Activated T-helper 17 cell treated with anti-CD3 and anti-CD28 coated beads, Interleukin-2, amount 50 U/mL, for 72 hours (primary cell): Measurements from ENCODE around the gene LDAF1. TPM values are rescaled to one million over a fixed set of nuclear protein-coding genes. Genes with fewer than 3 reads are reported as not detected.
A peak's percentile ranks its signal among the peaks of the same experiment; 100 is the strongest.
"Not testable (repeated sequence)": the region's sequence is repeated elsewhere in the genome, so short reads cannot be mapped to it uniquely, and the experiment has no call there.

Experiments used
- ATAC-seq: fragments of 150-1000 bp; cut with Tn5 transposase; replicated peaks from 2 replicates; pipeline ENCODE4 v1.10.0; 2021; ENCODE audit warnings: mild to moderate bottlenecking, moderate library complexity
- H3K27ac Mint-ChIP-seq: one replicate; pipeline ENCODE4 v1.8.0; 2022; ENCODE audit warnings: mixed read lengths
- H3K27me3 Mint-ChIP-seq: one replicate; pipeline ENCODE4 v1.8.0; 2022; ENCODE audit warnings: mixed read lengths
- H3K36me3 Mint-ChIP-seq: one replicate; pipeline ENCODE4 v1.8.0; 2022; ENCODE audit warnings: low read depth, mild to moderate bottlenecking, mixed read lengths
- H3K4me1 Mint-ChIP-seq: one replicate; pipeline ENCODE4 v1.8.0; 2022; ENCODE audit warnings: mixed read lengths
- H3K4me3 Mint-ChIP-seq: one replicate; pipeline ENCODE4 v1.8.0; 2022; ENCODE audit warnings: mild to moderate bottlenecking, mixed read lengths
- H3K9me3 Mint-ChIP-seq: one replicate; pipeline ENCODE4 v1.8.0; 2022; ENCODE audit warnings: mixed read lengths
- total RNA-seq, 2 donors: library from RNA; stranded (reverse); gene quantifications; one replicate each; pipeline ENCODE4 v1.2.3, GENCODE V29; 2022

Gene LDAF1
- total RNA-seq, 2 donors from 2014 or later, result 13.3 to 15.8 TPM

DNA sequence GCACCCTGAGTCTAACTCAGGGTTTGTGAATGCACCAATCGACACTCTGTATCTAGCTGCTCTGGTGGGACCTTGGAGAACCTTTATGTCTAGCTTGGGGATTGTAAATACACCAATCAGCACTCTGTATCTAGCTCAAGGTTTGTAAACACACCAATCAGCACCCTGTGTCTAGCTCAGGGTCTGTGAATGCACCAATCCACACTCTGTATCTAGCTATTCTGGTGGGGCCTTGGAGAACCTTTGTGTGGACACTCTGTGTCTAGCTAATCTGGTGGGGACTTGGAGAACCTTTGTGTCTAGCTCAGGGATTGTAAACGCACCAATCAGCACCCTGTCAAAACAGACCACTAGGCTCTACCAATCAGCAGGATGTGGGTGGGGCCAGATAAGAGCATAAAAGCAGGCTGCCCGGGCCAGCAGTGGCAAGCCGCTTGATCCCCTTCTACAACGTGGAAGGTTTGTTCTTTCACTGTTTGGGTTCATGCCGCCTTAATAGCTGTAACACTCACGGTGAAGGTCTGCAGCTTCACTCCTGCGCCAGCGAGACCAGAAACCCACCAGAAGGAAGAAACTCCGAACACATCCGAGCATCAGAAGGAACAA lies 5.2 kb upstream of the LDAF1 start:
- not testable (repeated sequence) for H3K4me1 Mint-ChIP-seq, H3K27ac Mint-ChIP-seq, H3K9me3 Mint-ChIP-seq, H3K36me3 Mint-ChIP-seq, ATAC-seq, H3K4me3 Mint-ChIP-seq, H3K27me3 Mint-ChIP-seq

DNA sequence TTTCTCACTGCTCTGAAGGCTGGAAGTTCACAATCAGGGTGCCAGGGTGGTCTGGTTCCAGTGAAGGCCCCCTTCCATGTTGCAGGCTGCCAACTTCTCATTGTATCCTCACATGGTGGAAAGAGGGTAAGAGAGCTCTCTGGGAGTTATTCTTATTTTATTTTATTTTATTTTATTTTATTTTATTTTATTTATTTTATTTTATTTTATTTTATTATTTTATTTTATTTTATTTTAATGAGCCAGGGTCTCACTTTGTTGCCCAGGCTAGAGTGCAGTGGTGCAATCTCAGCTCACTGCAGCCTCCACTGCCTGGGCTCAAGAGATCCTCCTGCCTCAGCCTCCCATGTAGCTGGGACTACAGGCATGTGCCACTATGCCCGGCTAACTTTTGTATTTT lies 2.5 kb upstream of the LDAF1 start:
- H3K4me3 Mint-ChIP-seq, ATAC-seq, H3K27ac Mint-ChIP-seq, H3K27me3 Mint-ChIP-seq, H3K9me3 Mint-ChIP-seq, H3K36me3 Mint-ChIP-seq, H3K4me1 Mint-ChIP-seq: not testable (repeated sequence)

DNA sequence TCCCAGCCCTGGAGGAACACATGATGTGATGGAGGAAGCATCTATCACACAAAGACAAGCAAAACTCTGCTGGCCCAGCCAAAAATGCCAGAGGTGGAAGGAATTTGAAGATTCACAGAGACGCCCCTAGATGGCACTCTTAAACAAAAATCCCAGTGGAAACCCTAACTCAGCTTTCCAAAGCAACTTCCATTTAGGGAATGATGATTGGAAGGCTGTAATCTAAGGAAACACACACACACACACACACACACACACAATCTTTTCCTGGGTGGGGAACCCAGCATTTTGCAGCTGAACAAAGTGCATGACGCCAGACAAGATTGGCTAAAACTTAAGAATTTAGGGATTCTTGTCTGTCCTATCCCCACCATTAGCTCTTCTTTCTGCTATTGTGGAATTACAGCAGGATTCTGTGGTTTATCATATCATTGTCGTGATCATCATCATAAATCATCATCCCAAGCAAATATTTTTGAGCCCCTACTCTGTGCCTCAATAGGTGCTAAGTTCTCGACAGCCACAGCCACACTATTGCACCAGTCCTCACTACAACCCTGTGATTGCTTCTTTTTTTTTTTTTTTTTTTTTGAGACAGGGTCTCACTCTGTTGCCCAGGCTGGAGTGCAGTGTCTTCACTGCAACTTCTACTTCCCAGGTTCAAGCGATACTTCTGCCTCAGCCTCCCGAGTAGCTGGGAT lies 1.6 kb upstream of the LDAF1 start:
- H3K27me3 Mint-ChIP-seq, result no peaks in the 10 kb centered on the region
- no peak for ATAC-seq
- no peak overlapping the region for H3K27ac Mint-ChIP-seq
- peaks cover 6% of the 10 kb centered on the region for H3K4me1 Mint-ChIP-seq
- H3K9me3 Mint-ChIP-seq, result no peaks in the 10 kb centered on the region
- H3K36me3 Mint-ChIP-seq, result peaks cover 11% of the 10 kb centered on the region
- peak overlapping the region; percentile 90 for H3K4me3 Mint-ChIP-seq

DNA sequence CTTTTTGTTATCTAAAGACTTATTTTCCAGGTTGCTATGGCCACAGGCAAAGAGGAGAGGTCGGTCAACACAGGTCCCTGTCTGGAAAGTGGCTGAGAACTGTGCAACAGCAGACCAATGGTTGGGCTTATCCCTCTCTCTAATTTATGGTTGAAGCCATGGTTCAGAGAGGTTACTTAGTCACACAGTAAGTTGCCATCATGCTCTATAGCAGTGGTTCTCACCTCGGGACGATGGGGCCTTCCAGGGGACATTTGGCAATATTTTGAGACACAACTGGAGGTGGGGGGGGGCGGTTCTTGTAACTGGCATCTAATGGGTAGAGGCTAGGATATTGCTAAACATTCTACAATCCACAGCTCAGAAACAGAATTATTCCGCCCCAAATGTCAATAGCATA lies 842 bp upstream of the LDAF1 start:
- ATAC-seq, result no peak
- no peaks in the 10 kb centered on the region for H3K27me3 Mint-ChIP-seq
- peaks cover 18% of the 10 kb centered on the region for H3K36me3 Mint-ChIP-seq
- peak overlapping the region; percentile 90 for H3K4me3 Mint-ChIP-seq
- H3K27ac Mint-ChIP-seq, result no peak overlapping the region
- H3K4me1 Mint-ChIP-seq, result peaks cover 6% of the 10 kb centered on the region
- H3K9me3 Mint-ChIP-seq, result no peaks in the 10 kb centered on the region

DNA sequence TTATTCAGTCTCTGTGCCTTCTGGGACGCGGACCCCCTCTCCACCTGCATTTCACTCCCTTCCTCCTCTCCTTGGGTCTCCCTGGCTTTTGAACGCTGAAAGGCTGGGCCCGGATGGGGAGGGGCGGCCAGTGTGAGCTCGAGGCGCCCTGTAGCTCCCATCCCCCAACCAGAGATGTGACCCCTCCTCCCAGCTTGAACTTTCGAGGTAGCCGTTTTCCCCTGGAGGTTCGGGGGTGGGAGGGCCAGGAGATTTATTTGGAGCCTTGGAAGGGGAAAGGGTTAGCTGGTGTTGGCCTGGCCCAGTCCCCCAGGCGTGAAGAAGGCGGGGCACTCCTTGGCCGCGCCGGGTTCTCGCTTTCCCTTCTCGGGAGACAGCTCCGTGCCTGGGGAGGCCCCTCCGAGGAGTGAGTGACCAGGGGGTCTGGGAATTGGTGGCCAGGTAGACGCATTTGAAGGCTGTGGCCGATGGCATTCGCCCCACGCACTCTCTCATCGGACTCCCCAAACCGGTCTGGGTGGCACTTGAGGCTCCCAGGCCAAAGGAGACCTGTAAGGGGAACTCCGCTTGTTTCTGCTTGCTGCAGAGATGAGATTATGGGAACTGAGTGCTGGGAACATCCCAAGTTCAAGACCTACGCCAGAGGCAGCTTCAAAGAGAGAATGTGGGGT lies 942 bp downstream of the LDAF1 start:
- Mint-ChIP-seq H3K4me1 (peaks cover 10% of the 10 kb centered on the region), H3K27ac (peak overlapping the region; percentile 80), H3K36me3 (peaks cover 31% of the 10 kb centered on the region), H3K4me3 (peak overlapping the region; percentile 90), H3K27me3 (no peaks in the 10 kb centered on the region), H3K9me3 (no peaks in the 10 kb centered on the region)
- no peak for ATAC-seq

DNA sequence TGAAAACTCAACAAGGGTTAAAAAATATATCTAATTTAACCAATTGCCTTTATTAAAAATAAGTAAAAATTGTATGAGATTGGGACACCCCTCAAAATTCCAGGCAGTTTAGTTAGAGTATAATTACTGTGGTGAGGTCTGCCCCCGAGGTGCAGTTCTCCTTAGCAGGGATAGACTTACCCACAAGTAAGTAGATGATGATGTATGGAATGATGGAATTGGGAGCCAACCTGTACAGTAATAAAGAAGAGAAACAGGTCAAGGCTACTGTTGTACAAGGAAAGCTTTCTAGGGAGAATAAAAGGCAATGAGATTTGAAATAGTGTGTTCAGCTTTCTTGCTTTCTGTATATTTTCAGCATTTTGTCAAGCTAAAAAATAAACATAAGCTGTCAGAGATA lies 1.8 kb downstream of the LDAF1 start:
- H3K36me3 Mint-ChIP-seq, result peaks cover 40% of the 10 kb centered on the region
- no peaks in the 10 kb centered on the region for H3K9me3 Mint-ChIP-seq
- no peak overlapping the region for H3K27ac Mint-ChIP-seq
- H3K4me3 Mint-ChIP-seq, result no peak overlapping the region
- no peak for ATAC-seq
- peaks cover 10% of the 10 kb centered on the region for H3K4me1 Mint-ChIP-seq
- H3K27me3 Mint-ChIP-seq, result no peaks in the 10 kb centered on the region

DNA sequence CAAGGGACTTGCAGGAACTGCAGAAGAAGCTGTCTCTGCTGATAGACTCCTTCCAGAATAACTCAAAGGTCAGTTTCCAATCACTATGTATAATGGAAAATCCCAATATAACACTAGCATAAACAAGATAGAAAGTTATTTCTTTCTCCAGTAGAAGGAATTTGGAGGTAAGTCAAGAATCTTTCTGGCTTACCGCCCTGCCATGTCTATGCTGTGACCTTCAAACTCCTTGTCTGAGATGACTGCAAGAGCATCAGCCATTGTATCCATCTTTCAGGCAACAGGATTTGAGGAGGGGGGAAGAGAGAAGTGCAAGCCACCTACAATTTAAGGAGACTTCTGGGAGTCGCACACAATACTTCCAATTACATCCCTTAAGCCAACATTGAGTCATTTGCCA lies 2.7 kb downstream of the LDAF1 start:
- Mint-ChIP-seq H3K4me3 (no peak overlapping the region), H3K36me3 (peaks cover 45% of the 10 kb centered on the region), H3K27me3 (no peaks in the 10 kb centered on the region), H3K9me3 (no peaks in the 10 kb centered on the region), H3K27ac (no peak overlapping the region), H3K4me1 (peaks cover 10% of the 10 kb centered on the region)
- no peak for ATAC-seq

DNA sequence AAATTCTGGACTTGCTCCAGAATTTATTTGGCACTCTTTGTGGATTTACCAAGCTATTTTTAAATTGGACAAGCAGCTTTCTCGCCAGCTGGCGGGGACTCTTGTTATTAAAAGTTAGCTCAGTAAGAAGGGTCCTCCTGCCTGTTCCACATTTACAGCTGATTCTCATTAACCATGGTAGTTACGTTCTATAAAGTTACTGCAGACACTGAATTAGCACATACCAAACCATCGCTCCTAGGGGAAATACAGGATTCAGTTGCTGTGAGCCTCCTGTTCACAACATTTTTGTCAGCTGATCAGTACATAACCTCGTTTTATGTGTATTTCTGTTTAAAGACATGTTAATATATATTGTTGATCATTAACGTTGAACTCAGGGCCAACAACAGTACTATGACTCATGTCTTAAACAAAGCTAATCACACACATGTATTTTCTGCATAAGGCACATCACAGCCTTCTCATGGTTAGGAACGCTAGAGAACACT lies 4.2 kb downstream of the LDAF1 start:
- Mint-ChIP-seq H3K4me3 (no peak overlapping the region), H3K9me3 (no peaks in the 10 kb centered on the region), H3K27me3 (no peaks in the 10 kb centered on the region), H3K36me3 (peaks cover 58% of the 10 kb centered on the region), H3K4me1 (peaks cover 15% of the 10 kb centered on the region), H3K27ac (no peak overlapping the region)
- no peak for ATAC-seq

DNA sequence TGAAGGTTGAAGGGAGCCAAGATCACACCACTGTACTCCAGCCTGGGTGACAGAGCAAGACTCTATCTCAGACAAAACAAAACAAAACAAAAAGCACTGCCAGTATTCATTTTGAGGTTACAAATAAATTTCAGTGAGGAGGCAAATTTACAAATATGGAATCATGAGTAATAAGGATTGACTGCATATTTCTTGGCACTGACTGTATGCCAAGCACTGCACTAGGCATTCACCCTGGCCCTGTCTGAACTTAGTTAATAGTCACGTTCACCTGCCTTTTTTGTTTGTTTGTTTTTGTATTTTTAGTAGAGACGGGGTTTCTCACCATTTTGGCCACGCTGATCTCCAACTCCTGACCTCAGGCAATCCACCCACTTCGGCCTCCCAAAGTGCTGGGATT lies 5.1 kb downstream of the LDAF1 start:
- no peak overlapping the region for H3K4me3 Mint-ChIP-seq
- no peaks in the 10 kb centered on the region for H3K9me3 Mint-ChIP-seq
- H3K4me1 Mint-ChIP-seq, result peaks cover 15% of the 10 kb centered on the region
- no peak for ATAC-seq
- H3K36me3 Mint-ChIP-seq, result peaks cover 58% of the 10 kb centered on the region
- H3K27me3 Mint-ChIP-seq, result no peaks in the 10 kb centered on the region
- no peak overlapping the region for H3K27ac Mint-ChIP-seq

DNA sequence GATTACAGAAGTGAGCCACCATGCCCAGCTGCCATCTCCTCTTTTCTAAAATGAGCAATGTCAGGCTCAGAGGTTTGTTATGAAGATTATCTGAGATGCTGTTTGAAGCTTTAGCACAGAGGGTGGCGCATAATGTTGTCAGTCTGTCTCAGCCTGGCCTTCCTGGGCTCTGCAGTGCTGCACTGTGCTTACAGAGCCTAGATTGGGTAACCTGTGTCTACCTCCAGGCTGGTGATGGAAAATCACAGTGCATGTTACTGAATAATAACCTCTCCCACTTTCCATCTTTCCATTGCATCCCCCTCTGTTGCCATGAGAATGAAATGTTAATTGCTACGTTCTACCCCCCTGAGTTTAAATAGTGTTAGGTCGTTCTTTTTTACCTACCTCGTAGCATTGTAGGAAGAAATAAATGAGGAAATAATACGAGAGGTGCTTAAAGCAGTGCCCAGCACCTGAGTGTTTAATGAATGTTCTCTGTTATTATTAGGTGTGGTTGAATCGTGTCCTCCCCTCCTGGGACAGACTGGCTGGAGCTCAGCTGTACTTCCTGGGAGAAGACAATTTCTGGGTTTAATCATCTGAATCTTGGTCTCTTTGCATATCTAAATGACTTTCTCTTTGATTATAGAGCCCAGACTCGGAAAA lies 6.2 kb downstream of the LDAF1 start:
- Mint-ChIP-seq H3K4me3 (no peak overlapping the region), H3K36me3 (peaks cover 60% of the 10 kb centered on the region), H3K9me3 (no peaks in the 10 kb centered on the region), H3K4me1 (peaks cover 9% of the 10 kb centered on the region), H3K27me3 (no peaks in the 10 kb centered on the region), H3K27ac (peak overlapping the region; percentile 7)
- no peak for ATAC-seq

DNA sequence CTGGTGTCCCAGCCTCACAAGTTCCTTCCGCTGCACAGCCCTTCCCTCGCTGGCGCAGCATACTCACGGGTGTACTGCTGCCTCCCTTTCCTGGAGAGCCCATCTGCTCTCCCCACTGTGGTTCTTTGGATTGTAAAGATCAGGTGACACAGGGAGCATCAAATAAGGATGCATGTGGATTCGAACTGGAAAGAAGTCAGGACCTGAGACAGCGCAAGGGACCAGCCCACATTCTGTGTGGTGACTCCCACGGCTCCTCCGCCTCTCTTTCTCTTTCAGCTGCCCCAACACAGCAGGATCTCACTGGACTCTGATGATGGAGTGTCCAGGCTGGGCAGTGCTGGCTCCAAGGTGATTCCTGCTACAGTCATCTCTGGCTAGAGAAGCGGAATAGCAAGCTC lies 8.1 kb downstream of the LDAF1 start:
- no peak for ATAC-seq
- no peaks in the 10 kb centered on the region for H3K9me3 Mint-ChIP-seq

DNA sequence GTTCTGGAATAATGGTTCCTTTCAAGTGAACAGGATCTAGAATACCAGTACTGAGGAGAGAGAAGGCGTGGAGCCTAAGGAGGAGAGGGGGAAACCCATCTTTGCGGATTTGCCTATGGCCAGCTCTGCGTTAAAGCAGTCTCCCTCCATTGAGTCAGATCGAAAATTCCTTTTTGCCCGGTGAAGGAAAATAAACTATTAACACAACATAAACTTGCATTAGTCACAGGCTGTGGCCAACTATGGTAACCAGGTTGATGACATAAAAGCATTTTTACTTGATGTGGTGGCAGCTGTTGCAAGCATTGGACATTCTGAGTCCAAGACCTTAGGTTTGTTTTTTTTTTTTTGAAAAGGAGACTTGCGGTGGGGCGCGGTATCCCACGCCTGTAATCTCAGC lies 8.9 kb downstream of the LDAF1 start:
- Mint-ChIP-seq H3K27ac (no peak overlapping the region), H3K9me3 (no peaks in the 10 kb centered on the region), H3K36me3 (peaks cover 71% of the 10 kb centered on the region), H3K27me3 (no peaks in the 10 kb centered on the region), H3K4me3 (no peak overlapping the region), H3K4me1 (peaks cover 9% of the 10 kb centered on the region)
- peak; percentile 76 for ATAC-seq

More for the DNA sequence above, 8.1 kb downstream of the LDAF1 start:
- H3K27me3 Mint-ChIP-seq, result no peaks in the 10 kb centered on the region
- no peak overlapping the region for H3K4me3 Mint-ChIP-seq
- peaks cover 9% of the 10 kb centered on the region for H3K4me1 Mint-ChIP-seq
- H3K27ac Mint-ChIP-seq, result no peak overlapping the region
- peaks cover 71% of the 10 kb centered on the region for H3K36me3 Mint-ChIP-seq

DNA sequence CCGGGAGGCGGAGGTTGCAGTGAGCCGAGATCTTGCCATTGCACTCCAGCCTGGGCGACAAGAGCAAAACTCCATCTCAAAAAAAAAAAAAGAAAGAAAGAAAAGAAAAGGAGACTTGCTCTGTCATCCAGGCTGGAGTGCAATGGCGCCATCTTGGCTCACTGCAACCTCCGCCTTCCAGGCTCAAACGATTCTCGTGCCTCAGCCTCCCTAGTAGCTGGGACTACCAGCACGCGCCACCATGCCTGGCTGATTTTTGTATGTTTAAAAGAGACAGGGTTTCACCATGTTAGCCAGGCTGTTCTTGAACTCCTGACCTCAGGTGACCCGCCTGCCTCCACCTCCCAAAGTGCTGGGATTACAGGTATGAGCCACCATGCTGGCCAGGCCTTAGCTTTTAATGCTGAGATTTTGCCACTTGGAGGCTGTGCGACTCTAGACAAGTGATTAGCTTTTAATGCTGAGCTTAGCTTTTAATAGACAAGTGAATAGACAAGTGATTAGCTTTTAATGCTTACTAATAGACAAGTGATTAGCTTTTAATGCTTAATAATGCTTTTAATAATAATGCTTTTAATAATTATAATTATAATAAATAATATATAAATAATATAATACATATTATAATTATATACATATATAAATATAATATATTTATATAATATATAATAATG lies 9.6 kb downstream of the LDAF1 start:
- no peak for ATAC-seq
- Mint-ChIP-seq H3K4me3 (no peak overlapping the region), H3K4me1 (peaks cover 6% of the 10 kb centered on the region), H3K27ac (no peak overlapping the region), H3K27me3 (no peaks in the 10 kb centered on the region), H3K9me3 (no peaks in the 10 kb centered on the region), H3K36me3 (peaks cover 71% of the 10 kb centered on the region)

DNA sequence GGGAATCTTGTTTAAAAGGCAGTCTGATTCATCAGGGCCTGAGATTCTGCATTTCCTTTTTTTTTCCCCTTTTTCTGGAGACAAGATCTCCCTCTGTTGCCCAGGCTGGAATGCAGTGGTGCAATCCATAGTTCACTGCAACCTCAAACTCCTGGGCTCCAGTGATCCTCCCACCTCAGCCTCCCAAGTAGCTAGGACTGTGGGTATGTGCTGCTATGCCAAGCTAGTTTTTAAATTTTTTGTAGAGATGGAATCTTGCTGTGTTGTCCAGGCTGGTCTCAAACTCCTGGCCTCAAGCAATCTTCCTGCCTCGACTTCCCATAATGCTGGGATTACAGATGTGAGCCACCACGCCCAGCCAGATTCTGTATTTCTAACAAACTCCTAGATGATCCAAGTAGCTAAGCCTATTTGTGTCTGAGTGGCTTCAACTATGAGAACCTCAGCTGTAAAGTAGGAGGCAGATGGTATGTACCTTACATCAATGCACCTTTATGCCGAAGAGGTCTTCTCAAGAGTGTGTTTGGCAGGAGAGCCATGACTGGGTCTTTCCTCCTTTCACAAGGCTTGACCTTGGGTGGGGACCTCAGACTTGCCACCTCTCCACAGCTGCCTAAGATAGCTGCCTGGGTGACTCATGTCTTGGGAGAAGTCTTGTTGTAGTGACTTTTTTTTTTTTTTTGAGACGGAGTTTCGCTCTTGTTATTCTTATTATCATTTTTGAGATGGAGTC lies 10.9 kb downstream of the LDAF1 start:
- Mint-ChIP-seq H3K36me3 (peaks cover 76% of the 10 kb centered on the region), H3K4me1 (peaks cover 5% of the 10 kb centered on the region), H3K9me3 (no peaks in the 10 kb centered on the region), H3K27ac (no peak overlapping the region), H3K4me3 (no peak overlapping the region), H3K27me3 (no peaks in the 10 kb centered on the region)
- ATAC-seq, result no peak
